Small intestine (tissue), 7 donors: Measurements from ENCODE around the gene LMNTD2. TPM values are rescaled to one million over a fixed set of nuclear protein-coding genes. Genes with fewer than 3 reads are reported as not detected.

Source experiments
- DNase-seq, 2 donors: peaks; one replicate each; pipeline versions ENCODE4 v3.0.0 to v3.0.0-alpha.2; 2013
- FAIRE-seq: peaks from 2 replicates; lab custom pipeline; 2012; peaks lifted over from hg19 to GRCh38; lab: Jason Lieb, UNC
- H3K27ac ChIP-seq, 3 donors: one replicate each; pipeline ENCODE4 v1.5.1; 2013; ENCODE audit warnings: low read length in 2 of 3, mild to moderate bottlenecking in 2 of 3, control low read depth in 1 of 3, inconsistent platforms in 1 of 3, low read depth in 1 of 3, moderate library complexity in 1 of 3
- H3K27me3 ChIP-seq, 3 donors: one replicate each; pipeline ENCODE4 v1.6.1; 2013; ENCODE audit warnings: low read length in 3 of 3, inconsistent platforms in 1 of 3; ENCODE audit not compliant: control insufficient read depth in 3 of 3, insufficient read depth in 3 of 3
- H3K36me3 ChIP-seq, 3 donors: one replicate each; pipeline ENCODE4 v1.6.1; 2013; ENCODE audit warnings: low read length in 3 of 3, inconsistent platforms in 1 of 3, low read depth in 1 of 3, mild to moderate bottlenecking in 1 of 3, moderate library complexity in 1 of 3; ENCODE audit not compliant: control insufficient read depth in 3 of 3, insufficient read depth in 2 of 3
- H3K4me1 ChIP-seq, 3 donors: one replicate each; pipeline ENCODE4 v1.6.1; 2013; ENCODE audit warnings: low read length in 2 of 3, inconsistent platforms in 1 of 3, low read depth in 1 of 3, mild to moderate bottlenecking in 1 of 3, moderate library complexity in 1 of 3; ENCODE audit not compliant: control insufficient read depth in 3 of 3, insufficient read depth in 2 of 3
- H3K4me3 ChIP-seq, 3 donors: one replicate each; pipeline ENCODE4 v1.5.1; 2013; ENCODE audit warnings: low read length in 3 of 3, control low read depth in 1 of 3, inconsistent platforms in 1 of 3, low read depth in 1 of 3, mild to moderate bottlenecking in 1 of 3, moderate library complexity in 1 of 3
- H3K9me3 ChIP-seq, 2 donors: one replicate each; pipeline ENCODE4 v1.6.1; 2013; ENCODE audit warnings: low read depth in 1 of 2, low read length in 1 of 2; ENCODE audit not compliant: control insufficient read depth in 2 of 2, insufficient read depth in 1 of 2
- WGBS, 3 donors: extraction: QIAGEN DNeasy Blood & Tissue Kit; methylation state at CpG; one replicate each; pipeline ENCODE4 v1.1.7; 2013; 5-methylcytosine and 5-hydroxymethylcytosine counted together
- polyA plus RNA-seq, 4 donors: library from polyadenylated mRNA; stranded (reverse) in 3 of 4; unstranded in 1 of 4; fragments of 200-250 nt in 3 of 4; fragments of 120-200 nt in 1 of 4; gene quantifications; one replicate each; pipeline versions ENCODE4 v1.2.1 to v1.2.3, GENCODE V29; 2013
- donor health status: healthy with polysubstance abuse.
- donor health status: control.
- donor health status: control.
- donor health status: Bipolar disorder and iron deficiency.
- donor health status: healthy.

LMNTD2 gene
- polyA plus RNA-seq, 4 donors: 4.7 to 26.4 (median 11.9) TPM

DNA sequence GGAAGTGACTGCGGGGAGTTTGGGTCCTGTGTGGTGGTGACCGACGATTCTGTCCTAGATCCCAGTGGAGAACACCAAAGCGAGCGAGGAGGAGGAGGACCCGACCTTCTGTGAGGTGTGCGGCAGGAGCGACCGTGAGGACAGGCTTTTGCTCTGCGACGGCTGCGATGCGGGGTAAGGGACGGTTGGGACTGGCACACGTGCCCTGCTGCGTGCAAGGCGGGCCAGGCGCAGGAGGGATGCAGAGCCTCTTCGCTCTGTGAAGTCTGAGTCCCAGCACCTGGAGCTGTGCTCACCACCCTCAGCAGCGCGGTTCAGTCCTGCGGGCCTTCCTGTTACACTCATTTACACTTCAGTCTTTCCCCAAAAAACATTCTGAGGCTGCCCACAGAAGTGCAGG, 32.0 kb upstream of the LMNTD2 start:
- Histone ChIP-seq H3K4me1 (peaks cover 0 to 10% (median 0%) of the 10 kb centered on the region in 3 donors), H3K4me3 (no peak overlapping the region), H3K27ac (no peak overlapping the region), H3K36me3 (peaks cover 31 to 95% (median 47%) of the 10 kb centered on the region in 3 donors), H3K27me3 (no peaks in the 10 kb centered on the region), H3K9me3 (no peaks in the 10 kb centered on the region)
- WGBS, 3 donors: 97% methylated on average over 22 of the region's 22 CpGs
- DNase-seq: no peak
- FAIRE-seq: no peak

DNA sequence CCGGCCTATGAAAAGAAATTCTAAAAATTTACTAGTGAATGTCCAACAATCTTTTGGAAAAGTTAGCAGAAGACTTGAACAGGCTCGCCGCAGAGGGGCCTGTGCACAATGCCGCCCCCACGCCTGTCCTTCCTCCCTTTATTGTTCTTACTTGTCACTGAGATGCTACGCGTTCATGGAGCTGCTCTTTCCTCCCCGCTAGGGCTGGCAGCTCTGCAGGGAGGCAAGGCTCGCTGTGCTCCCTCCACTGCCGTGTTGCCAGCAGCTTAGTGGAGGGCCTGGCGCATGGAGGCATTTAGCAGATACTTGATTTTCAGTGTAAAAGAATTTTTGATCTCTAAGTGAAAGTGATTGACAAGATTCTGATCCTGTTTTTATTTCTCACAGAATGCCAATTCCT, 30.5 kb upstream of the LMNTD2 start:
- FAIRE-seq (no peak), DNase-seq (no peak)
- Histone ChIP-seq H3K4me1 (peaks cover 0 to 20% (median 0%) of the 10 kb centered on the region in 3 donors), H3K27me3 (no peaks in the 10 kb centered on the region), H3K4me3 (no peak overlapping the region), H3K27ac (no peak overlapping the region), H3K9me3 (no peaks in the 10 kb centered on the region), H3K36me3 (peaks cover 19 to 95% (median 43%) of the 10 kb centered on the region in 3 donors)
- 80 to 88% (median 87%) methylated on average over 11 of the region's 11 CpGs for WGBS, 3 donors

- 93 to 98% (median 96%) methylated on average over 26 of the region's 26 CpGs for WGBS, 3 donors
- Histone ChIP-seq H3K27ac (no peak overlapping the region), H3K36me3 (peaks cover 15 to 94% (median 35%) of the 10 kb centered on the region in 3 donors), H3K27me3 (no peaks in the 10 kb centered on the region), H3K4me3 (no peak overlapping the region), H3K9me3 (no peaks in the 10 kb centered on the region), H3K4me1 (peaks cover 0 to 20% (median 0%) of the 10 kb centered on the region in 3 donors)
- FAIRE-seq: no peak
- DNase-seq: no peak
Measured at GRCh38 chr11:589798-590197, 29.3 kb upstream of the LMNTD2 start.

DNA sequence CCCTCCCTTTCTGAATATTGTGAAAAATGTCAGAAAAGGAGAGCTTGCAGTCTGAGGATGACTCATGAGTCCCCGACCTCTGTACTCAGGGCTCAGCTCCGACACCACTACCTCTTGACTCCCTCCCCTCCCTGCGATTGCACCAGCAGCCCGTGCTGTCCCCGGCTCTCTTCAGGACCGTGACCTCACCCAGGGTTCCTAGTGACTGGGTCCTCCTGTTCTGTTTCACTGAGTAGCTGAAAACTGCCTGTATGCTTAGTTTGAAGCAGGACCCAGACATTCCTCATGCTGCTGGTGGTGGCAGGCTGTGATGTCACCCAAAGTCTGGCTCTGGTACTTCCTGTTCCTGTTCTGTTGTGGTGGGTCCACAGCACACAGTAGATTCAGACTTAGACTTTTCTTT, 27.4 kb upstream of the LMNTD2 start:
- Histone ChIP-seq H3K27me3 (no peaks in the 10 kb centered on the region), H3K4me1 (peaks cover 0 to 20% (median 0%) of the 10 kb centered on the region in 3 donors), H3K9me3 (no peaks in the 10 kb centered on the region), H3K4me3 (no peak overlapping the region), H3K27ac (peak overlapping the region; percentile 71 to 86 (median 82)), H3K36me3 (peaks cover 12 to 96% (median 29%) of the 10 kb centered on the region in 3 donors)
- FAIRE-seq: no peak
- 6 to 36% (median 10%) methylated on average over 6 of the region's 6 CpGs for WGBS, 3 donors
- peak; percentile 93 to 95 for DNase-seq

GRCh38 chr11:587546-587945, 27.0 kb upstream of the LMNTD2 start:
- WGBS, 3 donors: 54 to 69% (median 59%) methylated on average over 8 of the region's 8 CpGs
- Histone ChIP-seq H3K4me1 (peaks cover 0 to 20% (median 0%) of the 10 kb centered on the region in 3 donors), H3K9me3 (no peaks in the 10 kb centered on the region), H3K36me3 (peaks cover 15 to 96% (median 27%) of the 10 kb centered on the region in 3 donors), H3K27ac (peak overlapping the region; percentile 71 to 86 (median 82)), H3K4me3 (no peak overlapping the region), H3K27me3 (no peaks in the 10 kb centered on the region)
- FAIRE-seq: no peak
- DNase-seq: no peak

GRCh38 chr11:586376-587316, 26.1 kb upstream of the LMNTD2 start:
- Histone ChIP-seq H3K4me3 (no peak overlapping the region), H3K27ac (peak overlapping the region in 2 of 3 donors; percentile 71 to 86), H3K9me3 (no peaks in the 10 kb centered on the region), H3K36me3 (peaks cover 11 to 97% (median 24%) of the 10 kb centered on the region in 3 donors), H3K4me1 (peaks cover 0 to 20% (median 0%) of the 10 kb centered on the region in 3 donors), H3K27me3 (no peaks in the 10 kb centered on the region)
- 81 to 87% (median 85%) methylated on average over 32 of the region's 32 CpGs for WGBS, 3 donors
- no peak for DNase-seq
- FAIRE-seq: no peak

- Histone ChIP-seq H3K36me3 (peaks cover 6 to 87% (median 14%) of the 10 kb centered on the region in 3 donors), H3K9me3 (no peaks in the 10 kb centered on the region), H3K27me3 (no peaks in the 10 kb centered on the region), H3K27ac (no peak overlapping the region), H3K4me3 (no peak overlapping the region), H3K4me1 (peaks cover 8 to 37% (median 9%) of the 10 kb centered on the region in 3 donors)
- 95 to 98% (median 97%) methylated on average over 9 to 10 of the region's 10 CpGs for WGBS, 3 donors
- DNase-seq: no peak
- FAIRE-seq: no peak
Measured at GRCh38 chr11:584287-584686, 23.7 kb upstream of the LMNTD2 start.

GRCh38 chr11:581752-582151, 21.2 kb upstream of the LMNTD2 start:
- no peak for DNase-seq

More at GRCh38 chr11:581752-582151, 21.2 kb upstream of the LMNTD2 start:
- Histone ChIP-seq H3K4me3 (no peak overlapping the region), H3K27me3 (no peaks in the 10 kb centered on the region), H3K36me3 (peaks cover 6 to 84% (median 8%) of the 10 kb centered on the region in 3 donors), H3K9me3 (no peaks in the 10 kb centered on the region), H3K27ac (peak overlapping the region in 1 of 3 donors; percentile 92), H3K4me1 (peaks cover 15 to 37% (median 27%) of the 10 kb centered on the region in 3 donors)
- 86 to 87% (median 86%) methylated on average over 17 of the region's 17 CpGs for WGBS, 3 donors
- no peak for FAIRE-seq
